Body of pancreas (tissue), 4 donors: ENCODE measurements around the gene CAMK2G.

ENCODE experiments used
- POLR2A ChIP-seq, 3 donors: fragments of 450-650 bp; IDR thresholded peaks; one replicate each; pipeline ENCODE4 v1.6.1; 2016; ENCODE audit warnings: antibody characterized with exemption in 3 of 3, mild to moderate bottlenecking in 2 of 3
- TF ChIP-seq, protein P1 (sequence below), 7 experiments: fragments of 450-650 bp in 4 of 7; fragments of 200-600 bp in 3 of 7; sonication (generic) in 3 of 7; IDR thresholded peaks; one replicate each; pipeline ENCODE4 v1.5.1; 2016 to 2019; ENCODE audit warnings: antibody characterized with exemption in 7 of 7

DNA sequence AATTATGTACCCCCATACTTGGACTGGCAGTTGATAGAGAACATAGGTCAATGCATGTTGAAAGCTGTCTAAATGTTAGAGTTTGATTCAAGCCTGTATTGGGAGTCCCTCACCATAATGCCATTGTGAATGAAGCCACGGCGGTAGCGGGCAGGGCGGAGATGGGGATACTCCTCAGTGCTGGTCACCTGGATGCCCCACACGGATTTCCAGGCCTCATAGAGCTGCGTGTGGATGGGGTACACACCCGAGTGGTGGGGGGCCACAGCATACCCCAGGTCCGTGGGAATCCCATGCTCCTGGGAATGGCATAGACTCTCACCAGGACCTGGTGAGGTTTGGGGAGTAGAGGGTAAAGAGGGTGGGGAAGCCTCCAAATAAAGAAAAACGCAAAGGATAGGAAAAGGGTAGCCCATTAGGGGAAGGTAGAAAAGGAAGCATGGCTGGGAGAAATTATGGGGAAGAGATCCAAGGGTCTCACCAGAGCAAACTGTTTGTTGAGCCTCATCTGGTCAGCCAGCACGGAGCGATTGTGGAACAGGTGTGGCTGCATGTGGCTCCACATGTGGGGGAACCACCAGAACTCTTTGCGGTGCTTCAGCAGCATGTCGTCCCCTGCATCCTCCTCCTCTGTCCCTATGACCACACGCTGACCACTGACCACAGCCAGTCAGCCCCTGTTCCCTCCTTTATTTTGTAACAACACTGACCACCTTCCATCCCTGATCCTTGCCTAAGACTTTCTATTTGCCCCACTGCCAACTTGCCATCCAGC is 68.0 kb downstream of the CAMK2G start:
- peak in 1 of 3 donors; percentile 6 for TF ChIP-seq POLR2A (IDR thresholded peaks at IDR 0.05)
- TF ChIP-seq, protein P1, sequence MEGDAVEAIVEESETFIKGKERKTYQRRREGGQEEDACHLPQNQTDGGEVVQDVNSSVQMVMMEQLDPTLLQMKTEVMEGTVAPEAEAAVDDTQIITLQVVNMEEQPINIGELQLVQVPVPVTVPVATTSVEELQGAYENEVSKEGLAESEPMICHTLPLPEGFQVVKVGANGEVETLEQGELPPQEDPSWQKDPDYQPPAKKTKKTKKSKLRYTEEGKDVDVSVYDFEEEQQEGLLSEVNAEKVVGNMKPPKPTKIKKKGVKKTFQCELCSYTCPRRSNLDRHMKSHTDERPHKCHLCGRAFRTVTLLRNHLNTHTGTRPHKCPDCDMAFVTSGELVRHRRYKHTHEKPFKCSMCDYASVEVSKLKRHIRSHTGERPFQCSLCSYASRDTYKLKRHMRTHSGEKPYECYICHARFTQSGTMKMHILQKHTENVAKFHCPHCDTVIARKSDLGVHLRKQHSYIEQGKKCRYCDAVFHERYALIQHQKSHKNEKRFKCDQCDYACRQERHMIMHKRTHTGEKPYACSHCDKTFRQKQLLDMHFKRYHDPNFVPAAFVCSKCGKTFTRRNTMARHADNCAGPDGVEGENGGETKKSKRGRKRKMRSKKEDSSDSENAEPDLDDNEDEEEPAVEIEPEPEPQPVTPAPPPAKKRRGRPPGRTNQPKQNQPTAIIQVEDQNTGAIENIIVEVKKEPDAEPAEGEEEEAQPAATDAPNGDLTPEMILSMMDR (IDR thresholded peaks at IDR 0.05), result no peak
